HepG2 (cell line): ENCODE data around the gene MAGI1.

Experiments
- KLF9 ChIP-seq: IDR thresholded peaks from 2 replicates; pipeline ENCODE4 v1.6.1; 2016; ENCODE audit warnings: low read depth
- LCORL ChIP-seq, 2 experiments: fragments of 450-650 bp in 1 of 2; sonication (generic) in 1 of 2; formaldehyde crosslinking in 1 of 2; IDR thresholded peaks; 2 replicates each; pipeline versions ENCODE4 v1.5.0 to v1.6.1; 2017 to 2020; ENCODE audit warnings: antibody characterized with exemption in 1 of 2, missing genetic modification reagents in 1 of 2
- RAD21 ChIP-seq: fragments of 450-650 bp; formaldehyde crosslinking; IDR thresholded peaks from 2 replicates; pipeline ENCODE4 v1.5.0; 2020; ENCODE audit warnings: mild to moderate bottlenecking
- SP1 ChIP-seq, 2 experiments: fragments of 450-650 bp in 1 of 2; sonication (generic) in 1 of 2; formaldehyde crosslinking in 1 of 2; IDR thresholded peaks; 2 replicates each; pipeline versions ENCODE4 v1.4.0 to v1.6.1; 2016 to 2020; ENCODE audit warnings: missing genetic modification reagents in 1 of 2
- ZNF460 ChIP-seq: sonication (generic); formaldehyde crosslinking; IDR thresholded peaks from 2 replicates; pipeline ENCODE4 v1.5.1; 2020; ENCODE audit warnings: missing genetic modification reagents, mild to moderate bottlenecking, borderline replicate concordance
- ZSCAN20 ChIP-seq: sonication (generic); formaldehyde crosslinking; IDR thresholded peaks from 2 replicates; pipeline ENCODE4 v1.4.0; 2020; ENCODE audit warnings: missing genetic modification reagents, mild to moderate bottlenecking, borderline replicate concordance

DNA sequence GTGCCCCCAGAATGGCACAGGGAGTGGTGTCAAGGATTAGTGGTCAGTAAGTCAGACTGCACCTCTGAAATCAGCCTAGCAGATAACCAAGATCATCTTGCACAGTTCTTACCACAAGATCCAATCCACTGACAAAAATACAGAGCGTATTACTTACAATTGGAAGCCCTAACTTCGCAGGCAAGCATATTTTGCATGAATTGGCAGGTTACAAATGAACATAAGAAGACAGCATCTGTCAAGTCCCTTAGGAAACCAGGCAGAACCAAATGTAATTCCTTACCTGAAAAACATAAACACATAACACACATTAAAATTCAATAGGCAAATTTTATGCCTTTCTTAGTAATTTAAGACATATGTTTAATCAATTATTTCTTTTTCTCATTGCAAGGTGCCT lies 293.4 kb downstream of the MAGI1 start:
- no peak for TF ChIP-seq ZNF460 (CRISPR knock-in tag)
- TF ChIP-seq KLF9 (CRISPR knock-in tag): no peak
- no peak for TF ChIP-seq RAD21 (CRISPR knock-in tag)
- TF ChIP-seq SP1 (IDR thresholded peaks at IDR 0.05): no peak
- TF ChIP-seq SP1 (CRISPR knock-in tag; IDR thresholded peaks at IDR 0.05): no peak
- no peak for TF ChIP-seq ZSCAN20 (CRISPR knock-in tag)
- no peak for TF ChIP-seq LCORL (IDR thresholded peaks at IDR 0.05)
- no peak for TF ChIP-seq LCORL (CRISPR knock-in tag; IDR thresholded peaks at IDR 0.05)
